Endothelial cell of umbilical vein (primary cell): ENCODE measurements around the gene LIMK2. TPM values are rescaled to one million over a fixed set of nuclear protein-coding genes. Genes with fewer than 3 reads are reported as not detected.

Experiments
- BruUV-seq: library from RNA; stranded (reverse); fragments of 400-500 nt; replicated peaks from 2 replicates; lab custom pipeline; 2021; lab: Mats Ljungman, UMichigan
- CTCF ChIA-PET: fragments of 300-600, 350-600 bp; sonication (Branson Sonifier 250); formaldehyde crosslinking; loops from one replicate; lab custom pipeline; 2021; ENCODE audit warnings: antibody characterized with exemption, inconsistent platforms; lab: Charles Lee
- POLR2A ChIA-PET: fragments of 300-600, 350-600 bp; sonication (Branson Sonifier 250); formaldehyde crosslinking; loops from one replicate; lab custom pipeline; 2021; ENCODE audit warnings: antibody characterized with exemption, inconsistent platforms; lab: Charles Lee
- DNase-seq: peaks from one replicate; pipeline ENCODE4 v3.0.0-alpha.2; 2011; ENCODE audit warnings: low read depth, low spot score
- FAIRE-seq: peaks from 2 replicates; lab custom pipeline; 2011; peaks lifted over from hg19 to GRCh38; lab: Jason Lieb, UNC
- H2AFZ ChIP-seq: 2 replicates; pipeline ENCODE4 v1.6.0; 2012; ENCODE audit warnings: low read depth, low read length, control low read depth, inconsistent platforms
- H3K27ac ChIP-seq: 2 replicates; pipeline ENCODE4 v1.5.1; 2011; ENCODE audit warnings: low read depth, mild to moderate bottlenecking, control low read depth, low read length, moderate library complexity; ENCODE audit not compliant: insufficient read depth
- H3K27me3 ChIP-seq, 2 experiments: 2 replicates each; pipeline versions ENCODE4 v1.6.0 to v1.6.1; 2011; ENCODE audit warnings: low read length in 2 of 2, mixed read lengths in 1 of 2; ENCODE audit not compliant: control insufficient read depth in 2 of 2, insufficient read depth in 2 of 2
- H3K36me3 ChIP-seq, 2 experiments: 2 replicates in 1 of 2; 3 replicates in 1 of 2; pipeline ENCODE4 v1.5.1; 2011; ENCODE audit warnings: low read length in 2 of 2, mild to moderate bottlenecking in 1 of 2, moderate library complexity in 1 of 2; ENCODE audit not compliant: control insufficient read depth in 2 of 2, insufficient read depth in 2 of 2; ENCODE audit errors: extremely low read depth in 1 of 2
- H3K4me1 ChIP-seq: 3 replicates; pipeline ENCODE4 v1.5.1; 2011; ENCODE audit warnings: mild to moderate bottlenecking, low read length; ENCODE audit not compliant: control insufficient read depth, insufficient read depth; ENCODE audit errors: extremely low read depth
- H3K4me2 ChIP-seq: 2 replicates; pipeline ENCODE4 v1.6.1; 2011; ENCODE audit warnings: low read length, control low read depth, mixed read lengths; ENCODE audit not compliant: insufficient read depth
- H3K4me3 ChIP-seq, 3 experiments: fragments of 200-600 bp in 1 of 3; sonication (generic), shearing (Covaris generic) in 1 of 3; replicated peaks in 1 of 3; 2 replicates each; pipeline ENCODE4 v1.5.1; 2011 to 2016; ENCODE audit warnings: control low read depth in 3 of 3, low read length in 3 of 3, mild to moderate bottlenecking in 2 of 3, inconsistent platforms in 1 of 3, low read depth in 1 of 3, moderate library complexity in 1 of 3; ENCODE audit not compliant: insufficient read depth in 1 of 3
- H3K79me2 ChIP-seq: 2 replicates; pipeline ENCODE4 v1.6.0; 2012; ENCODE audit warnings: low read length, inconsistent platforms; ENCODE audit not compliant: control insufficient read depth, insufficient read depth
- H3K9ac ChIP-seq: replicated peaks from 2 replicates; pipeline ENCODE3; 2011; ENCODE audit warnings: low read length, control low read depth; ENCODE audit not compliant: insufficient read depth; ENCODE audit errors: extremely low read depth
- H3K9me1 ChIP-seq: replicated peaks from 3 replicates; pipeline ENCODE4 v1.6.0; 2011; ENCODE audit warnings: mild to moderate bottlenecking, low read length; ENCODE audit not compliant: control insufficient read depth, insufficient read depth; ENCODE audit errors: extremely low read depth
- H3K9me3 ChIP-seq: replicated peaks from 2 replicates; pipeline ENCODE4 v1.5.1; 2012; ENCODE audit warnings: low read length, inconsistent platforms; ENCODE audit not compliant: control insufficient read depth, insufficient read depth
- H4K20me1 ChIP-seq: replicated peaks from 2 replicates; pipeline ENCODE3; 2011; ENCODE audit warnings: mild to moderate bottlenecking, low read length; ENCODE audit not compliant: control insufficient read depth, insufficient read depth; ENCODE audit errors: extremely low read depth
- CTCF ChIP-seq, 2 donors: IDR thresholded peaks; 1 replicate in 1 of 2; 2 replicates in 1 of 2; pipeline ENCODE4 v1.5.1; 2011; ENCODE audit warnings: low read length in 2 of 2, mild to moderate bottlenecking in 2 of 2, moderate library complexity in 2 of 2, control low read depth in 1 of 2, inconsistent platforms in 1 of 2, low read depth in 1 of 2; ENCODE audit not compliant: insufficient read depth in 1 of 2; ENCODE audit errors: extremely low read depth in 1 of 2
- EZH2 ChIP-seq: IDR thresholded peaks from 2 replicates; pipeline ENCODE4 v1.6.1; 2012; ENCODE audit warnings: borderline replicate concordance, low read depth, mild to moderate bottlenecking, moderate library complexity, low read length, inconsistent platforms; ENCODE audit not compliant: severe bottlenecking
- FOS ChIP-seq: IDR thresholded peaks from 2 replicates; pipeline ENCODE4 v1.6.1; 2011; ENCODE audit warnings: mild to moderate bottlenecking, low read length, moderate library complexity, borderline replicate concordance; ENCODE audit not compliant: insufficient read depth
- GATA2 ChIP-seq: IDR thresholded peaks from 2 replicates; pipeline ENCODE4 v1.7.0; 2011; ENCODE audit warnings: low read depth, mild to moderate bottlenecking, moderate library complexity, mixed read lengths, low read length; ENCODE audit not compliant: insufficient read length, insufficient read depth
- JUN ChIP-seq: IDR thresholded peaks from 2 replicates; pipeline ENCODE4 v1.6.1; 2011; ENCODE audit warnings: borderline replicate concordance, low read depth; ENCODE audit not compliant: insufficient read length, insufficient read depth
- MAX ChIP-seq: IDR thresholded peaks from 2 replicates; pipeline ENCODE4 v1.6.1; 2011; ENCODE audit not compliant: insufficient read depth, insufficient read length
- MYC ChIP-seq: IDR thresholded peaks from one replicate; pipeline ENCODE4 v1.6.1; 2011; ENCODE audit warnings: mild to moderate bottlenecking, low read depth, low read length
- POLR2A ChIP-seq: IDR thresholded peaks from 2 replicates; pipeline ENCODE4 v1.6.1; 2012; ENCODE audit warnings: low read depth, mild to moderate bottlenecking, control low read depth, low read length
- POLR2AphosphoS5 ChIP-seq: IDR thresholded peaks from 2 replicates; pipeline ENCODE4 v1.6.1; 2012; ENCODE audit warnings: low read depth, mild to moderate bottlenecking, control low read depth, low read length, moderate library complexity; ENCODE audit not compliant: insufficient read depth
- dilution Hi-C: fragments of 300-500 bp; cut with MboI; formaldehyde crosslinking; loops from one replicate; pipeline ENCODE4 v1.15.0; 2019; ENCODE audit warnings: low sequenced_read_pairs; ENCODE audit not compliant: extremely low pct_ligation_motif_present
- intact Hi-C: fragments of 100-400 bp; cut with micrococcal nuclease; formaldehyde crosslinking; loops from one replicate; pipeline ENCODE4 v1.10.0; 2022
- polyA plus RNA-seq, 4 experiments: library from polyadenylated mRNA; depleted of rRNA in 3 of 4; stranded (reverse) in 3 of 4; unstranded in 1 of 4; fragments of >200 nt; gene quantifications; 2 replicates each; pipeline versions ENCODE4 v1.2.1 to v1.2.3, GENCODE V29; 2011 to 2012; ENCODE audit warnings: missing spikeins in 1 of 4
- total RNA-seq: library from RNA; stranded (reverse); gene quantifications from 2 replicates; pipeline ENCODE4 v1.2.3, GENCODE V29; 2021

Gene LIMK2
- total and polyA plus RNA-seq, 2 donors (not counting 3 experiments of a cell fraction or from before 2014, with no cell fraction given): 23.2 to 76.7 TPM

- H3K36me3 ChIP-seq: no peaks in the 10 kb centered on the region
- H3K9ac ChIP-seq: no peak overlapping the region
- H3K27ac ChIP-seq: peak overlapping the region; percentile 83
- peaks cover 69% of the 10 kb centered on the region for H3K4me1 ChIP-seq
- no peak overlapping the region for H2AFZ ChIP-seq
- no peaks in the 10 kb centered on the region for H4K20me1 ChIP-seq
- no peak overlapping the region for H3K4me2 ChIP-seq
- peak; percentile 92 for DNase-seq
- intact Hi-C loops (loop anchor here (1.0 to 5.0 kb wide), 8 partner anchors 19 to 468 kb away; partner anchors contain the start of genes LIMK2, RNF185 and SELENOM), dilution Hi-C loops (no loop called here)
- no peaks in the 10 kb centered on the region for H3K9me1 ChIP-seq
- no peaks in the 10 kb centered on the region for H3K9me3 ChIP-seq
- ChIA-PET CTCF (interaction anchor here (0.5 to 13.2 kb wide), 39 partner anchors 9 to 284 kb away, joined by 3 to 181 read pairs (median 5); partner anchors contain the start of genes LIMK2, PIK3IP1, PLA2G3 and RNF185), POLR2A (interaction anchor here (1.0 to 1.8 kb wide), 2 partner anchors 19 to 150 kb away, joined by 3 to 5 read pairs; partner anchors contain the start of genes LIMK2 and SMTN)
- H3K27me3 ChIP-seq: no peaks in the 10 kb centered on the region
- no peak overlapping the region for H3K4me3 ChIP-seq
- FAIRE-seq: peak; percentile 82
- peak; percentile 42 for TF ChIP-seq POLR2A
- TF ChIP-seq MAX: no peak
- no peak for TF ChIP-seq MYC
- no peak for TF ChIP-seq FOS
- peak; percentile 79 to 85 for TF ChIP-seq CTCF (IDR thresholded peaks at IDR 0.05; ENCODE audit: extremely low read depth in 1 of 2, insufficient read depth in 1 of 2, low read depth in 1 of 2, low read length in 2 of 2)
- TF ChIP-seq EZH2: no peak
- peak; percentile 50 for TF ChIP-seq POLR2AphosphoS5
- peak; percentile 69 for TF ChIP-seq GATA2
- no peak for TF ChIP-seq JUN
- H3K79me2 ChIP-seq: peaks cover 53% of the 10 kb centered on the region
- BruUV-seq: no TSS peak
These were observed 18.9 kb downstream of the LIMK2 start for GRCh38 chr22:31230871-31231621.
